GM21526 (cell line): ENCODE results near the gene HIP1R.
A peak's percentile ranks its signal among the peaks of the same experiment; 100 is the strongest.
"Not testable (repeated sequence)": the region's sequence is repeated elsewhere in the genome, so short reads cannot be mapped to it uniquely, and the experiment has no call there.

Source experiments
- ATAC-seq: cut with Tn5 transposase; IDR thresholded peaks from one replicate; pipeline ENCODE4 v1.9.1; 2021; ENCODE audit warnings: moderate library complexity; ENCODE audit not compliant: unreplicated experiment, low FRiP score

Gene HIP1R, protein sequence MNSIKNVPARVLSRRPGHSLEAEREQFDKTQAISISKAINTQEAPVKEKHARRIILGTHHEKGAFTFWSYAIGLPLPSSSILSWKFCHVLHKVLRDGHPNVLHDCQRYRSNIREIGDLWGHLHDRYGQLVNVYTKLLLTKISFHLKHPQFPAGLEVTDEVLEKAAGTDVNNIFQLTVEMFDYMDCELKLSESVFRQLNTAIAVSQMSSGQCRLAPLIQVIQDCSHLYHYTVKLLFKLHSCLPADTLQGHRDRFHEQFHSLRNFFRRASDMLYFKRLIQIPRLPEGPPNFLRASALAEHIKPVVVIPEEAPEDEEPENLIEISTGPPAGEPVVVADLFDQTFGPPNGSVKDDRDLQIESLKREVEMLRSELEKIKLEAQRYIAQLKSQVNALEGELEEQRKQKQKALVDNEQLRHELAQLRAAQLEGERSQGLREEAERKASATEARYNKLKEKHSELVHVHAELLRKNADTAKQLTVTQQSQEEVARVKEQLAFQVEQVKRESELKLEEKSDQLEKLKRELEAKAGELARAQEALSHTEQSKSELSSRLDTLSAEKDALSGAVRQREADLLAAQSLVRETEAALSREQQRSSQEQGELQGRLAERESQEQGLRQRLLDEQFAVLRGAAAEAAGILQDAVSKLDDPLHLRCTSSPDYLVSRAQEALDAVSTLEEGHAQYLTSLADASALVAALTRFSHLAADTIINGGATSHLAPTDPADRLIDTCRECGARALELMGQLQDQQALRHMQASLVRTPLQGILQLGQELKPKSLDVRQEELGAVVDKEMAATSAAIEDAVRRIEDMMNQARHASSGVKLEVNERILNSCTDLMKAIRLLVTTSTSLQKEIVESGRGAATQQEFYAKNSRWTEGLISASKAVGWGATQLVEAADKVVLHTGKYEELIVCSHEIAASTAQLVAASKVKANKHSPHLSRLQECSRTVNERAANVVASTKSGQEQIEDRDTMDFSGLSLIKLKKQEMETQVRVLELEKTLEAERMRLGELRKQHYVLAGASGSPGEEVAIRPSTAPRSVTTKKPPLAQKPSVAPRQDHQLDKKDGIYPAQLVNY

DNA sequence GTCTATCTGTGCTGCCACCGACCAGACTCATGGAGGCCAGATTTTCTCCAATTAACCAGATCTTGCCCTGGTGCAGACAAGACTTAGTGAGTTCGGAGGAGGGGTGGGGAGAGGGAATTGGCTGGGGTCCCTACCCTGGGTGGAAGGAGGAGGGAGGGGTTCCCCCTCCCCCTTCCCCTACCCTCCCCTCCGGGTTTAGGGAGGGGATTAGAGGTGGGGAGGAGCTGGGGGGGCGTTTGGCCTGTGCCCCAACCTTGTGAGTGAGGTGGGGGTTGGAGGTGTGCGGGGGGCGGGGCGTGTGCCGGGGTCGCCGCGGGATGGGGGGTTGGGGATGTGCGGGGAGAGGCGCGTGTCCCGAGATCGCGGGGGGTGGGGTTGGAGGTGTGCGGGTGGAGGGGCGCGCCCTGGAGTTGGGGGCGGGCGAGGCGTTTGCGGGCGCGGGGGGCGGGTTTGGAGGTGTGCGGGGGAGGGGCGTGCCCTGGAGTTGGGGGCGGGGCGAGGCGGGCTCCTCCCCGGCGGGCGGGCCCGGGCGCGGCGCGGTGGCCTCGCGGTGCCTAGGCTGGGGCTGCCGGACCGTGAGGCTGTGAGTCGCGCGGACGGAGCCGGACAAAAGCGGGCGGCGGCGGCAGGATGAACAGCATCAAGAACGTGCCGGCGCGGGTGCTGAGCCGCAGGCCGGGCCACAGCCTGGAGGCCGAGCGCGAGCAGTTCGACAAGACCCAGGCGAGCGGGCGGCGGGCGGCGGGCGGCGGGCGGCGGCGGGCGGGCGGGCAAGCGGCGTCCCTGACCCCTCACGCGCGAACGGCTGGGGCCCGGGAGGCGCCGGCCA is at the start of gene HIP1R:
Gene HIP1R (plus strand): TSS at position 537 of the 829 bp plus-strand sequence. CDS start 94 bp downstream, at position 631.
- peak; percentile 22 for ATAC-seq

DNA sequence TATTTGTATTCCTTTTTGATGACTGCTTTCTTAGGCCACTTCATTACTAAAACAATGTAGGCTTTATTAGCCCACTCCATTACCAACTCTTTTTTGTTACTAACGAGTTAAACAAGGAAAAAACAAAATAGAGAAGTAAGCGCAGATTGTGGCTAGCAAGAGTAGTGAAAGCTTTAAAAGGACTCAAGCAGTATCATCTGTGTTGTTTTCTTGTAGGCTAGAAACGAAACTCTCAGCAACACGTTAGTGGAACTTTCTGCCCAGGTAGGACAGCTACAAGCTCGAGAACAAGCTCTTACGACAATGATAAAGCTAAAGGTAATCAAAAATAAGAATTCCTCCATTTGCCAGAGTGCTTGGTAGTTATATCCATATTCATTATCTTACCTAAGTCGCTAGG is 49.8 kb upstream of the HIP1R start:
- no peak for ATAC-seq

DNA sequence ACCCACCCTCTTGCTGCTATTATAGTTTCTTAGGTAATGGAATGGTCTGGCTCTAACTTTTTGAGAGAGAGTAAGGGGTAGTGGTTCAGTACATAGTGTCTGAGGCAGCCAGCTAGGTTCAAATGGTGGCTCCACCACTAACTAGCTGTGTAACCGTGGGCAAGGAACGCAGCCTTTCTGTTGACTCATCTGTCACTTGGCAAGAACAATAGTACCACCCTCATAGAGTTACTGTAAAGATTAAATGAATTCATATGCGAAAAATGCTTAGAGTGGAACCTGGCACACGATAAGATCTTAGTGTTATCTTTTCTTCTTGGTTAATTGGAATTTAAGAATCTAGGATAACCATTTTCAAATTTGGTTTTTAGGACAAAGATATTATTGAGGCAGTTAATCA is 46.9 kb upstream of the HIP1R start:
- no peak for ATAC-seq

DNA sequence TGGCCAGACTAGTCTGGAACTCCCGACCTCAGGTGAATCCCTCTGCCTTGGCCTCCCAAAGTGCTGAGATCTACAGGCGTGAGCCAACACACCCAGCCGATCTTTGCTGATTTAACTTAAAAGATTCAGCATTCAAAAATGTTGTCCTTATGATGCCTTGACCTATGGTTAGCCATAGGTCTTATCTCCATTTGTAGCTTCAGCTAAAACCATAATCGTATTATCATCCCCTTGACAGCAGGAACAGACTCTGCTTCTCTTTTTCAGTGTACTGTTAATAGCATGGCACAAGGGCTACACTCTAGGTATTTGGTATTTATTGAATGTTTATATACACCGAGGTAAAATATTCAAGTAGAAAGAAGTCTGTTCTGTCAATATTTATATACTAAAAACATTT is 45.6 kb upstream of the HIP1R start:
- no peak for ATAC-seq

DNA sequence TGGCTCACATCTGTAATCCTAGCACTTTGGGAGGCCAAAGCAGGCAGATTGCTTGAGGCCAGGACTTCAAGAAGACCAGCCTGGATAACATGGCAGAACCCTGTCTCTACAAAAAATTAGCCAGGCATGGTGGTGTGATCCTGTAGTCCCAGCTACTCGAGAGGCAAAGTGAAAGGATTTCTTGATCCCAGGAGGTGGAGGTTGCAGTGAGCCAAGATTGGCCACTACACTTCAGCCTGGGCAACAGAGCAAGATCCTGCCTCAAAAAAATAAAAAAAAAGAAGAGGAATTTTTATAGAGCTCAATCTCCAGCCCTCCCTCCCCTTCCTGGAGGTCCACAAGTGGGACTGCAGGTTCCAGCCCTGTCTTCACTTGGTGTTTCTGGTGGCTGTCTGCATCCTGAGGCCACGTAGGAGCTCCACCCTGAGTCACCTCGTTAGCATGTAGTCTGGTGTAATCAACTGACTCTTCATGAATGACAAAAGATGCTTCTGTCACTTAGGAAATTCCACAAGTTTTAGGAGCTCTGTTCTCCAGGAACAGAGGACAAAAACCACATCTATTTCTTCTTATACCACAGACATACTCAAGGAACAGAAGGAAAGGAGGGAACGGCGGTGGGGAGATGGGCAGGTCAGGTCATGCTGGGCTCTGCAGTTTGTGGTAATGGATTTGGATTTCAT is 44.7 kb upstream of the HIP1R start:
- ATAC-seq, result no peak

DNA sequence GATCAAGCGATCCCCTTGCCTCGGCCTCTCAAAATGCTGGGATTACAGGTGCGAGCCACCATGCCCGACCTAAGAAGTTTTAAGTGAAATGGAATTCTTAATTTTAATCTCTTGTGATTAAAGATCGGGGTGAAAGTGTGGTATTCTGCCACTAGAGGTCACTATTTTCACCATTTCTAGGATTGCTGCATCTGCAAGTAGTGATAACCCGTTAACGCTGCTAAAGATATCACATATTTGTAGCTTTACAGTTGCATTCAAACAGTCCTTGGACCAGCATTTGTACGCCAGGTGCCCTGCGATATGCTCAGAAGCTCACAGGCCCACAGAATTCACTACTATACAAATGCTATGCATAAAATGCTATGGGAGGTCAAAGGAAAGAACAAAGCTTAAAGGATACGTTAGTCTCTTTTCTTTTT is 41.6 kb upstream of the HIP1R start:
- no peak for ATAC-seq

DNA sequence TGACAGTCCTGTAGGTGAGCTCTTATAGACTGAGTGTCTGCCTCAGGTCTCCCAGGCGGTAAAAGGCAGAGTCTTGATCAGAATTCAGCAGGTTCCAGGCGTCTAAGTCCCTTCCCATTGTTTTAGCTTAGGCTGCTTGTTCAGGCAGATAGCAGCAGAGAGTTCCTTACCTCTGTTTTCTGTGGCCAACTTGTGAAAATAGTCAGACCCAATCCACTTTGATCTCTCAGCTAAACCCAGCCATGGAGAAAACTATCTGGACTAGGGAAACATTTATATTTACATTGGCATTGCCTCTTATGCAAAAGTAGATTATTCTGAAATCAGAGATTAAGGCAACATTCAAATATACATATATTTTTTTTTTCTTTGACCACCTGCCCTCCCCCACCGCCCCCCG is 39.5 kb upstream of the HIP1R start:
- no peak for ATAC-seq

DNA sequence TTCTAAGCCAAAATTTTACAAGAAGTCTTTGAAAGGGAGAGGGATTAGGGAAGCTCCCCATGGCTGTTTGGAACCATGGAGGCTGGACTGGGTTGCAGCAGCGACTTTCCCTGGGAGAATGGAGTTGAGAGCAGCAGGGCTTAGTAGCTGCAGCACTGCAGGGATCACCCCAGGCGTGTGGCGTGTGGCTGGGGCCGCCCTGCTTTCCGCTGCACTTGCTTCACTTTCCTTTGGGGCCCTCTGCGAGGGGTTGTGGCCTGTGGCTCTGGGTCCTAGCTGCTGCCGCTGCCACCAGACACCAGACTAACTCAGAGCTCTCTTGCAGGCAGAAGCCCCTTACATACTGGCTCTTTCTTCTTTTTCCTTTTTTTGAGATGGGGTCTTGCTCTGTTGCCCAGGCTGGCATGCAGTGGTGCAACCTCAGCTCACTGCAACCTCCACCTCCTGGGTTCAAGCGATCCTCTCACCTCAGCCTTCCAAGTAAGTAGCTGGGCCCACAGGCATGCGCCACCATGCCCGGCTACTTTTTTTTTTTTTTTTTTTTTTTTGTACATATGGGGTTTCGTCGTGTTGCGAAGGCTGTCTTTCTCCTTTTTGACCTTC is 35.5 kb upstream of the HIP1R start:
- ATAC-seq, result no peak

DNA sequence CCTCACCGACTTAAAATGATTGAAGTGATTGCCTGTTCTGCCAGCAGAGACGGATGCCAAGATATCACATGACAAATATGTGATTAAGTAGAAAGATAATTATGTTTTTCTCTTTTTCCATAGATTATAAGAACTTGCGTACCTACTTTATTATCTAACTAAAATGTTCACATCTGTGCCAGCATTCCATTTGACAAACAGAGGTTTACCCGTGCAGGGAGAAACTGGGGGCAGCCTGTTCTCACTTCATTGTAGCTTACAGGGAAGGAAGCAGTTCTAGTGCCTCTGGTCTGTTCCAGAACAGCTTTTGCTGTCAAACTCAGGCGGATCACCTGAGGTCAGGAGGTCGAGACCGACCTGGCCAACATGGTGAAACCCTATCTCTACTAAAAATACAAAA is 31.3 kb upstream of the HIP1R start:
- no peak for ATAC-seq

DNA sequence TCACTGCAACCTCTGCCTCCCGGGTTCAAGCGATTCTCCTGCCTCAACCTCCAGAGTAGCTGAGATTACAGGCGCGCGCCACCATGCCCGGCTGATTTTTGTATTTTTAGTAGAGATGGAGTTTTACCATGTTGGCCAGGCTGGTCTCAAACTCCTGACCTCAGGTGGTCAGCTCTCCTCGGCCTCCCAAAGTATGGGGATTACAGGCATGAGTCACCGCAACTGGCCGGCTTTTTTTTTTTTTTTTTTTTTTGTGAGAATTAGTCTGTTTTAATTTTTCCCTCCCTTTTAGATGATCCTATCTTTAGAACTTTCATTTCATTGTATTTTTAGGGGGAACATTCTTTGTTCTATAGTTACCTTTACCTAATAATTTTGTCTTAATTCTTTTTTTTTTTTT is 30.3 kb upstream of the HIP1R start:
- not testable (repeated sequence) for ATAC-seq

DNA sequence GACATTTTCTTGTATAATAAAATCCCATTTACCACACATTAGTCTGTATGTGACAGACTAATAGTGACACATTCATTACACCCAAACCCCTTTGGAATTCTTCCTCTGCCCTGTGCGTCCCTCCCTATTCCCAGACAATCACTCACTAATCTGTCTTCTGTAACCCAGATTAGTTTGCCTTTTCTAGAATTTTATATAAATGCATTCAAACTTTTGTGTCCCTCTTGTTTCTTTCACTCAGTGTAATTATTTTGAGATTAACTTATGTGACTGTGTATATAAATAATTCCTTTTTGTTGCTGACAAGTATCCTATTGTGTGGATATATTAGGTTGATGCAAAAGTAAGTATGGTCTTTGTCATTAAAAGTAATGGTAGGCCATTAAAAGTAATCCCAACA is 27.6 kb upstream of the HIP1R start:
- no peak for ATAC-seq

DNA sequence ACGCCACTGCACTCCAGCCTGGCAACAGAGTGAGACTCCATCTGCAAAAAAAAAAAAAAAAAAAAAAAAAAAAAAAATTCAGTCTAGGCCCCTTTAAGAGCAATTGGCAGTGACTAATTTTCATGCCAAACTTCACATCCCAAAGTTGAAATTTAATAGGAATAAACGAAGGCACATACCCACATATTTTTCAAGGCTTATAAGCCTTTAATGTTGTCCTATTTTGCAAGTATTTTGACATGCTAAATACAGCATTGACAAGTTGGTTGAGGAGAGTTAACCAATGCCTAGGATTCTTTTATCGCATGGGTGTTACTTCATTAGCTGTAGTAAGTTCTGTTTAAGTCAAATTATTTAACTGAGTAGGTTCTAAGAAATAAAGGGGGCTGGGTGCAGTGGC is 23.5 kb upstream of the HIP1R start:
- ATAC-seq, result no peak

DNA sequence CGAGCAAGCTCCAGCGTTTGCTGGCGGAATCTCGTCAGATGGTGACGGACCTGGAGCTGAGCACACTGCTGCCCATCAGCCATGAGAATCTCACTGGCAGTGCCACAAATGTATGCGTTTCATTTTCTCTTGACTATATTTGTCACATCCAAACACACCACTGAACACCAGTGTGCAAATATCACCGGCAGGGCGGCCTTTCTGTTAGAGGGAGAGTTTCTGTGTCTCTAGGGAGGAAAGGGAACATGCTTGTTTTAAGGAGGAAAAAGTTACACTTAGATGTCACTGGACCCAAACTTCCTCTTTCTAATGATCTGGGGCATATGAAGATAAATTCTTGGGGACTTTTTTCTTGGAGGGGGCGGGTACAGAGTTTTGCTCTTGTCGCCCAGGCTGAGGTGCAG is 21.9 kb upstream of the HIP1R start:
- ATAC-seq, result no peak

DNA sequence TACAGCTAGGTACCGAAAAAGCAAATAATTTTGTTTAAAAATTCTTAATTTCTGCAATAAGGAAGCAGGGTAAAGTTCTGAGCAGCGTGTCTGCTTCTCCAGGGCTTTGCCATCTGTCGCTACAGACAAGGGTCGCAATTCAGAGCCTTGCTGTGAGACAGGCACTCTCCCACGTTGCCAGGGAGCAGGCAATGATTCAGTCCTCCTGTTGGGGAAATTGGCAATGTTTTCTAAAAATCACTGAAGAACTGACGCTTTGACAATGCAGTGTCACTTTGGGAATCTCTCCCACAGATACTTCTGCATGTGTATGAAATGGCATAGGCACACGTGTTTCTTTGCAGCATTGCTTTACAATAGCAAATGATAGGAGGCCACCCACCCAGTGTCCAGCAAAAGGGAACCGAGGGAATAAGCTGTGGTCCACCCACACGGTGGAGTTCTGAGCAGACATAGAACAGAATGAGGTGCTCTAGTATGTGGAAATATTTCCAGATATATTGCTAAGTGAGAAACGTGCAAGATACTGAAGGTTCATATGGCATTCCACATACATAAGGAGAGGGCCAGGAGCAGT is 16.0 kb upstream of the HIP1R start:
- ATAC-seq, result no peak

DNA sequence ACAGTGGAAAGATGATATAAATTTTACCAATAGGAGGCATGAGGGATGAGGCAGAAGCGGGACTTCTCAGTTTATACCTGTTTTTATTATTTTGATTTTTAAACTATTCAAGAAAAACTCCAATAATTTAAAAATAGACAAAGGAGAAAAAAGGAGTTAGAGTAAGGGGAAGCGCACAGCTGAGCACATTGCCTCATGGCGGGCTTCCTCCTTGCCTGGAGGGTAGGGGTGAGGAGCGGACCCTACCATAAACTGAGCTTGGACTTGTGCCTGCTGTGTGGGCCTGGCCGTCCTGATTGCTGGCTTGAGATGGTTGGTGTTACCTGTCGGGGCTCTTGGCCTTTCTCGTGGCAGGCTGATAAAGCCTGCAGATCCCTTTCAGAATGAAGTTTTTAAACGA is 15.1 kb upstream of the HIP1R start:
- no peak for ATAC-seq

DNA sequence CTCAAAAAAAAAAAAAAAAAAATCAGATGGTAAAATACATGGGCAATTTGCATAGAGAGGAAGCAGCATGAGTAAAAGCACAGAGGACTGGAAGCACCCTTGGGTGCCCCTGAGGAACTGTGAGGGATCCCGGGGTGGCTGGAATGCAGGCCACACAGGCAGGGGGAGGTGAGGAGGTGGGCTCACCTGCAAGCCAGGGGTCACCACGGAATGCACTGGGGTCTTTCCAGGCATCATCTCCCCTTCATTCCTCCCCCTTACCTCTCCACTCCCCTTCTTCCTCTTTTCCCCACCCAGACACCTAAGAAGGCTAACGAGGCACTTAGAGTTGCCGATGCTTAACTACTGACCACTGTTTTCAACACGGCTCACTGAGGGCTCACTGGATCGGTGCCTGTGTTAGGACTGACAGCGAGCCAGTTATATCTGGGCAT is 14.4 kb upstream of the HIP1R start:
- ATAC-seq, result no peak

DNA sequence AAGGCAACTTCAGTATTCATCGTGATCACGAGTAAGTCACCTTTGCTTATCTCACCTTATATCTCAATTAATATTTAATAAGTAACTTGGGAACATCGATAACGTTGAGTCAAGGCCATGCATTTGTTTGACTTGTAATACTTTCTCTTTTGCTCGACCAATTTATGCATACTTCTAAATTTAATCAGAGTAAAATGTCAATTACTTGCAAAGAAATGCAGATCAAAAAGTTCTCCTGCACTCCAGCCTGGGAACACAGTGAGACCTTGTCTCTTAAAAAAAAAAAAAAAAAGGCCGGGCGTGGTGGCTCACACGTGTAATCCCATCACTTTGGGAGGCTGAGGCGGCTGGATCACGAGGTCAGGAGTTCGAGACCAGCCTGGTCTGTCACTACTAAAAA is 11.8 kb upstream of the HIP1R start:
- ATAC-seq, result no peak

DNA sequence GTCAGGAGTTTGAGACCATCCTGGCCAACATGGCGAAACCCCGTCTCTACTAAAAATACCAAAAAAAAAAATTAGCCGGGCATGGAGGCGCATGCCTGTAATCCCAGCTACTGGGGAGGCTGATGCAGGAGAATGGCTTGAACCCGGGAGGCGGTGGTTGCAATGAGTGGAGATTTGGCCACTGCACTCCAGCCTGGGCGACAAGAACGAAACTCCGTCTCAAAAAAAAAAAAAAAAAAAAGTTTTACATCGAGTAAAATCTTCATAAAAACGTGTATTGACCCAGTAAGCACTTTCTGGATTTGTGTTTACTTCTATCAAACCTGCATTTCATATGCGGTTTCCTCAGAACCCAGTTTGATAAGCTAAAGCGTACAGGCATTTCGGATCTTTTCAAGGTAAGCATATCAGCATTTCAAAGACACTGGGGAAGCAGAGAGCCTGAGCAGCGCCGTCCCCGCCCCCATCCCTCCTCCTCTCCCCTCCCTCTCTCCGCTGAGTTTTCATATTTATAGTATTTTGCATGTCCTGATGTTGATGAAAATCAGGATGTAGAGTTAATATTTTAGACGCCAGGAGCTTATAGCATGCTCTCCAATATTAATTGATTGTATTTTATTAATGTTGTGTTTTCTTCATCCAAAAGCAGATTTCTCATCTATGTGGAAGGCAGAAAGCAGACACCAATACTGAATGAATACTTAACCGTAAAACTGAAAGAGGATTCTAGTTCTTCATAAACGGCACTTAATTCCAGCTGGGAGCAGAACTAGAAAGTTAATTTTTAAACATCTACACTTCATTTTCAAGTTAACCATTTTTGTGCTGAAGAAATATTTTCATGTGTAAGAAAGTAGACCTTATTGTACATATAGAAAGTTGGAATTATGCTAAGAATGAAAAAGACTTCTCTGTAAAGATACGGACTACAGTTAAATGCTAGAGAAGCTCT is 9.2 kb upstream of the HIP1R start:
- no peak for ATAC-seq
